GM18520 (cell line): ENCODE data around the gene FBXO31.

Experiments used
- ATAC-seq: cut with Tn5 transposase; IDR thresholded peaks from one replicate; pipeline ENCODE4 v1.9.1; 2021; ENCODE audit not compliant: unreplicated experiment

Gene FBXO31

GRCh38 chr16:87330646-87331045, 52.9 kb downstream of the FBXO31 start:
- ATAC-seq, result no peak

DNA sequence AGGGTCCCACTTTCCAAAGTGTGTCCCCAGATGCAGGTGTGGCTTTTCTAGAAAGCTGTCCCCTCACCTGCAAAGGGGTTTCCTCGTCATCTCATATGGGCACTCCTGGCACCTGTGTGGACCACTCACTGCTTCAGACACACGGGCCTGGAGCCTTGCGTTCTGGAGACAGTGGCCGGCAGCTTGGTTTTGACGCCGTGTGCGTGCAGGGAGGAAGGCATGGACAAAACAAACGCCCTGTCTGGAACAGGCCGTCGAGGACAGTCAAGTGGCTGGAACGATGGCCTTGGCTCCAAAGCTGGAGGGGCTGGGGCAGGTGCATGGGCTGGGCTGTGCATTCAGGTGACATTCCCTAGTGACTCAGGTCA, 53.3 kb downstream of the FBXO31 start:
- ATAC-seq, result no peak

DNA sequence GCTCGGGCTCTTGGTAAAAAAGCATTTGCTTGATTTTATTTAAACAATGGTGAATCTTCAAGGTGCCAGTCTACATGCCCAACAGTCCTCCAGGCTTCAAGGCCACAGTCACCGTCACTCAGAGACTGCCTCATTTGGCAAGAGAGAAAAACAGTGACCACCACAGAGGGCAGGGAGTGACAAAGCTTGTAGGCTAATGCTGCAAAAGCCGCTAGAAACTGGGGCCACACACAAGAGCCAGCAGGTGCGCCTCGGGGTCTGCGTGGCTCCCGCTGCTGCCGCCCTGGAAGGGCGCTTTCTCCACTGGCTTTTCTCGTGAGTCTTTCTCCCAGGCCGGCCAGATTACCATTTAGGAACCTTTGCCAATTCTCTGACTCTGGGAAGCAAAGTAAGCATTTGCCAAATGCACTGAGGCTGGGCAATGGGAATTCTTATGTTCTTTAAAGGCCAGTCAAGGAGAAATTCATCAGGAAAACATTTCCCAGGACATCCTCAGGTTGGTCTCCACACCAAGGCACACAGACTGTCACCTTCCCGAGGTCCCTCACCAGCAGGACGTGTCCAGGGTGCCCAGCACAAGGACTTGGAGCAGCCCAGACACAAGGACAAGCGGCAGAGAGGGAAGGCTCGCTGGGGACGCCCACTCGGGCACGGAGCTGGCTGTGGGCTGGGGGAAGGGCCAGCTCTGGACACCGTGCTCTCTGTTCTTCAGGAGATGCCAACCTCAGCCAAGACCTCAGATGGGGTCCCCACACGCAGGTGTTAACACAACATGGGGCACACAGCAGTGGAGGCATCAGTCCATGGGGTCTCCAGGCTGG, 53.9 kb downstream of the FBXO31 start:
- no peak for ATAC-seq

DNA sequence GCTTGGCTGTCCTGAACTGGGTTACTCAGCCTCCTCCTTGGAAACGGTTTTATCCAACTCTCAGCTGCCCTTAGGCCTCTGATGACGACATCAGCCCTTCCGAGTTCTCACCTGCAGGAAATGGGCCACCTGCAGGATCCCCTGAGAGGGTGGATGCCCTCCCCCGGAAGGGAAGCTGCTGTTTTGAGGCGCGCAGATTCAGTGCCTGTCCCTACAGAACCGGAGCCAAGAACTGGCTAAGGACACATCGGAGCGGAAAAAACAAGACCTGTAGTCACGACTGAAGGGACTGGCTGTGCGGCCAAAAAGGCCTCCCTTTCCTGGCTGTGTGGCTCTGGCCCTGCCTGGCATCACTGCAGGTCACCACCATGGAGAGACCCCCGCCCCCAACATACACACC, 54.7 kb downstream of the FBXO31 start:
- no peak for ATAC-seq

DNA sequence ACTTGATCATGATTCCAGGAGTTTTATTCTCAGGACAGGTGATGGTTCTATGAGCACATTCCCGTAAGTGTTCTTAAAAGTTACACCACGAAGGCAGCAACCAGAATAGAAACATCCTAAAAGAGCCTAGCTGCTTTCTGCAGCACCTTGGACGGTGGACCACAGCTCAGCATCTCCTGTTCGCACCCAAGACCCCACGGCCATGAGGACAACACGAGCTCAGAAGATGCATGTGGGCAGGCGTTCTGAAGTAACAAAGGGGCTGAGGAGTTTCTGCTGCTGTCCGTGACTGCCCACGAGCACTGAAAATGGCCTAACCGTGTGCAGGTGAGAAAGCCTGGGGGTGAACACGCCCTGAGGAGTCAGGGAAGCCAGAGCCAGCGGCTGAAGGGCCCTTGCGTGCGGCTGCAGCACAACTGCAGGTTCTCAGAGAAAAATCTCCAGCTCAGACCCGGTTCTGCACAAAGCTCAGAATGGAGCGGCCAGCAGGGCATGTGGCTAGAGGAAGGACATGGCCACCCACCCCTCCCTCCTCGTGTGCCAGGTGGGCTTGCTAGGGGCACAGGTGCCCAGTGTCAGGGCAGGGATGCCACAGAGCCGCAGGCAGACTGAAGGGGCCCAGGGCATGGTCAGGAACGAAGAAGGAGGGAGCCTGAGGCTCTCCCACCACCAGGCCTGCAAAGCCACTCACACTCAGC, 55.6 kb downstream of the FBXO31 start:
- ATAC-seq, result no peak

- ATAC-seq, result no peak
Observed at GRCh38 chr16:87326151-87326571, 57.4 kb downstream of the FBXO31 start.

DNA sequence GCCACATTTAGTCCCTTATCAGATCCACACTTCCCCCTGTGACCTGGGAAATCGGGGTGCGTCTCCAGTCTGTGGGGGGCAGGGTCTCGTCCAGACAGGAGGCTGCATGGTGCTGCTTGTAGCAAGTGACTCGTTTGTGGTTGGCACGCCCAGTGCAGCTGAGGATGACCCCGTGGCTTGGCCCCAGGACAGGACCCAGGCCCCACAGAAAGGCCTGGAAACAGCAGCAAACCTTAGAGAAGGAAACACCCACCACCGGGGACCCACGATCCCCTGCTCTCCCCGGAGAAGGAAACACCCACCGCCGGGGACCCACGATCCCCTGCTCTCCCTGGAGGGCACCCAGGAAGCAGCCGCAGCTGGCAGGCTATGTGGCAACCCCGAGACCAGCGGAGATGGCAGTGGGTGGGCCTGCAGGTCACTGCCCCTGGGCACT, 58.1 kb downstream of the FBXO31 start:
- ATAC-seq, result no peak

GRCh38 chr16:87324411-87325275, 58.9 kb downstream of the FBXO31 start:
- no peak for ATAC-seq

DNA sequence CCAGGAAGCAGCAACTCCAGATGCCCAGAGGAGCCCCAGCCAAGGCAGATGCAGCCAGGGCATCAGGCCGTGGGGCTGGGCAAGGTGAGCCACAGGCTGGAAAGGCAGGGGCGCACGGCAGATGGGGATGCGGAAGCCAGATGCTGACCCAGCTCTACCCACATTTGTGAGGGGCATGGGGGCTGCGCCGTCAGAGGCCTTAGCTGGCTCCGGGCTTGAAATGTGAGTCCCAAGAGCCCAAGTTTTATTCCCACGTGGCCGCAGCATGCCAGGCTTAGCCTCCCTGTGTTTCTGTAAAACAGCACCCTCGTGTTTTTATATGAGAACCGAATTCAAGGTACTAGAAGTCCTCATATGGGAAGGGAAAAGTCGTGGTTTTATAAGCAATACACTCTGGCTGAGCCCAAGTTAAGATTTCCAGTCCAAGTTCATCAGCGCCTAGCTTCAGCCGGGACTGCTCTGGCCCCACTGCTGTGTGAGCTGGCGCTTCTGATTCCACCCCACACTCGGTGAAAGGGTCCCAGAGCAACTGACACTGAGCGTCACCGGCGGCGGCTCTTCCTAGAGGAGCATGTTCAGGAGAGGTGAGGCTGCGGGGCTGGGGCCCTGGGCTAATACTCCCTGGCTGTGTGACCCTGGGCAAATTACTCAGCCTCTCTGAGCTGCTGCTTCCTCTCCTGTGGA, 59.7 kb downstream of the FBXO31 start:
- no peak for ATAC-seq

- no peak for ATAC-seq
Observed at GRCh38 chr16:87322833-87323726, 60.5 kb downstream of the FBXO31 start.

- ATAC-seq, result no peak
Observed at GRCh38 chr16:87322360-87322759, 61.2 kb downstream of the FBXO31 start.

DNA sequence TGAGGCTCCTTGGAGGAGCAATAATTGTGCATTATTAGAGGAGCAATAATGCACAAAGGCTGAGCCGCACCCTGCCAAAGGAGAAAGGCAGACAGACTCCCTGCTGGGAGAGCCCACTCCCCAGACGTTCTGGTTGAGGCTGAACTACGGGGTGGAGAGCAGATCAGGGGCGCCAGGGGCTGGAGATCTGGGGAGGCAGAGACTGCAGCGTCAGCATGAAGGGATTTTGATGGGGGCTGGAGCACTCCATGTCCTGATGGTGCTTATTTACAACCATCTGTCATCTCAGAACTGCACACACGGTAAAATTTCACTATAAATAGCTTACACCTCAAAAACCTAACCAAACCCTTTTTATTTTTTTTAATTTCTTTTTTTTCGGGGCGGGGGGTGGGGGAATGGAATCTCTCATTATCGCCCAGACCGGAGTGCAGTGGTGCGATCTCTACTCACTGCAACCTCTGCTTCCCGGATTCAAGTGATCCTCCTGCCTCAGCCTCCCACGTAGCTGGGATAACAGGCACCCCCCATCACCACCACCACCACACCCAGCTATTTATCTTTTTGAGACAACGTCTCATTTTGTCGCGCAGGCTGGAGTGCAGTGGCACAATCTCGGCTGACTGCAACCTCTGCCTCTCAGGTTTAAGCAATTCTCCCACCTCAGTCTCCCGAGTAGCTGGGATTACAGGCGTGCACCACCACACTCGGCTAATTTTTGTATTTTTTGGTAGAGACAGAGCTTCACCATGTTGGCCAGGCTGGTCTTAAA, 62.1 kb downstream of the FBXO31 start:
- ATAC-seq, result no peak

- no peak for ATAC-seq
Observed at GRCh38 chr16:87320510-87321227, 62.9 kb downstream of the FBXO31 start.

- no peak for ATAC-seq
Observed at GRCh38 chr16:87319997-87320491, 63.5 kb downstream of the FBXO31 start.

DNA sequence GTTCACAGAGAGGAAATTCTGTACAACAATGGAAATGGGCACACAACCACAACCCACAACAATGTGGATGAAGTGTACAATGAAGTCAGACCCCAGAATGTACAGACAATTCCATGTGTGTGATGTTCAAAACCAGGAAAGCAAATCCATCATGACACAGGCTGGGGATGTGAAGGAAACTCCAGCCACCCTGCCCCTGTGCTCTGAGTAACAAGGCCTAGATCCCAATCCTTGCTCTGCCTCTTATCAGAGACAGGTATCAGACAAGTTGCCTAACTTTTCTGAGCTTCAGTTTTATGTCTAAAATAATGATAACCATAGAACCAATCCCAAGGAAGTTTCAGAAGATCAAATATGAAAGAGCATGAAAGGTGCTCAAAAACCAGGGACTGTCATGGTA, 64.6 kb downstream of the FBXO31 start:
- no peak for ATAC-seq

DNA sequence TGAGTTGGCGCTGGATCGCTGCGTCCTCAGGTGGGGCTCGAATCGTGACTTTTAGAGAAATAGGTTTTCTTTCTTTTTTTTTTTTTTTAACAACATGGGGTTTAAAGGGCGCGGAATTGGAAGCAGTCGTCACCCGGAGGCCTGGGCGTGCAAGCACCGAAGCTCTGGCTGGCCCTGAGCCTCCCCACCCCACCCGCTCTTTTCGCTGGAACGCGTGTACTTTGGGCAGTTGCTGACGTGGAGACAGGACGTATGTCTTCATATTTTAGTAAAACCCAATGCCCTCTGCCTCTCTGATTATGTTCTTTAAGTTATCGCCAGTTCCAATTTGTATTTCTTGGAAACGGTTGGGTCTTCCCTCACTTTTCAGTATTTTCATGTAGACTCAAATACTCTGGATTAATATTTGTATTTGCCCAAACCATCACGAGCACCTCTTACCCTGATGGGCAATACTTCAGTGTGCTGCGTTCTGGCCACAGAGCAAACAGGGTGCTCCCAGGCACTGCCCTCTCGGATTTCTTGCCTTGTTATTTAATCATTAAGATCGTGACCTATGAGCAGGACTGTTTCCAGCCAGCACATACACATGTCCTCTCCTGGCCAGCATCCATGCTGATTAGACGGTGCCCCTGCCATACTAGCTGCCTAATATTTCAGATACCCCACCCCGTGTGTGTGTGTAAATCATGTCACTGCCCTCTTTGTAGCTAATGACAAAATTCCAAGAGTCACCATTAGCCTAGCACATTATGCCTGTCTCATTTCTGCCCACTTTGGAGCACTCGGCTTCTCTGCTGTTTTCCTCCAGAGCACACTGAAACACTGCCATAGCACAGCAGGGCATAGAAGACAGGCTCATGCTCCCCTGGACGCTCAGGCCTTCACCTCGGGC, 65.6 kb downstream of the FBXO31 start:
- ATAC-seq, result no peak
